GM18868 (cell line): ENCODE results near the gene TMEM267.
"Not testable (repeated sequence)": the region's sequence is repeated elsewhere in the genome, so short reads cannot be mapped to it uniquely, and the experiment has no call there.

ENCODE experiments used
- ATAC-seq: cut with Tn5 transposase; IDR thresholded peaks from one replicate; pipeline ENCODE4 v1.9.1; 2021; ENCODE audit warnings: mild to moderate bottlenecking, moderate library complexity; ENCODE audit not compliant: unreplicated experiment

TMEM267 gene

GRCh38 chr5:43483298-43484105 lies at the start of gene TMEM267:
TMEM267 (minus strand) TSS chr5:43483865; CDS start chr5:43453969, 29,896 bp downstream.
- ATAC-seq = peak; percentile 91

- ATAC-seq = no peak
Measured at GRCh38 chr5:43530648-43531047, 47.0 kb upstream of the TMEM267 start.

- no peak for ATAC-seq
Measured at GRCh38 chr5:43523662-43524072, 40.0 kb upstream of the TMEM267 start.

DNA sequence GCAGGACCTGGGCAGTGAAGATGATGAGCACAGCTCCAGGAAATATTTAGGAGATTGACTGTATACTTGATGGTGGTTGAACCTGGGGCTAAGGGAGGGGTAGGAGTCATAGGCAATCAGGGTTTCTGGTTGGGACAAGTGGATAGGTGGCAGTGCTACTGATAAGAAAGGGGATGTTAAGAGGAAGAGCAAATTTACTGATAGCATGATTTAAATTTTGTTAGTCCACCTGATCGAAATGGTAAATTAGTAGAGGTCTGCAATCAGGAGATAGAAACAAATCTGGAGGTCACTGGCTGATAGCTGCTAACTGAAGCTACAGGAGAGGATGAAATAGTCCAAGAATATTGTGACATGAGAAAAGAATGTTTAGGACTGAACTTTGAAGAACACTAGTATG lies 37.0 kb upstream of the TMEM267 start:
- ATAC-seq = no peak

DNA sequence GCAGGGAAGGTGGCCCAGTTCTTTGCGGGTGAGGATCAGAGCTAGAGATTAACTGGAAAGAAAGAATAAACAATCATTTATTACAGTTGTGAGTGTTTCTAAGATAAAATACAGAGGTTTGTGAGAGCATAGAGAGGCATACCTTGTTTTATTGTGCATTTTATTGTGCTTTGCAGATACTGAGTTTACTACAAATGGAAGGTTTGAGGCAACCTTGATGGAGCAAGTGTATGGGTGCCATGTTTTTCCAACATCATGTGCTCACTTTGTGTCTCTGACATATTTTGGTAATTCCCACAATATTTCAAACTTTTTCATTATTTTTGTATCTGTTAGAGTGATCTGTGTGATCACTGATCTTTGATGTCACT lies 32.0 kb upstream of the TMEM267 start:
- ATAC-seq = no peak

DNA sequence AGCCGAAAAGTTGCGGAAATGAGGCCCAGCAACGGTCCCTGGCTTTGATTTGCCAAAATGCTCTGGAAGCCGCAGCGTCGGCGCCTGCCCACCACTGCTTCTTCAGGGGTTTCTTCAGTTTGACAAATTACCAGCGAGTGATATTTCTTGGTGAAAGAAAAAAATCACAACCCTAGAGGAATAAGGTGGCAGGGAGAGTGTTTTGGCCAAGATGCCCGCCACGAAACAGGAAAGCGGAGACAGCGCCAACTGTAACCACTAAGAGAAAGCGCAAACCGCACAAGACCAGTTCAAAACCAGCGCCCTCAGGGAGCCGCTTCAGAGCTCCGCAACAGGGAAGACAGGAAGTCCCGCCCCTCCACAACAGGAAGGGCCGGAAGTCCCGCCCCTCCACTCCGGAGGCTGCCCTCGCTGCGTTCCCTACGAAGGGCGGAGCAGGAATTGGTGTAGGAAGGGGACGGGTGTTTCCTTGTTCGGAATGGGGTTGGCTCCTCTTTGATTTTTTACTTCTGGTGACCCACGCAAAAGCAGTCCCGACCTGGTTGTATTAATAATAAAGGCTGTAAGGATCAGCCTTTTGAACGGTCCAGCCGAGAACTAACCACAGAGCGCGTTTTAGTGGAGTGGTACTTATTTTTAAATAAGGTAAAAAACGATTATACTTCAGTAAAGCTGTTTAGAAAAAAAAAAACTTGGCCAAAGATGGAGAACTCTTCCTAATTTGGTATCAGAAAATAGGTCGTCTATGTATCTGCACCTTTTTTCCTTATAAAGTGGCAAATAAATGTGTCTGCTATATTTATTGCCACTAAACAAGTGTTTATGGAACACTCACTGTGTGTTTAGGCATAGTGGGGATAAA lies 31.4 kb upstream of the TMEM267 start, which contains the start of gene C5orf34:
TSS of gene C5orf34 (minus strand) at position 333 of the 862 bp plus-strand sequence. CDS start 5,809 bp downstream, outside the sequence.
- ATAC-seq = peak; percentile 99

DNA sequence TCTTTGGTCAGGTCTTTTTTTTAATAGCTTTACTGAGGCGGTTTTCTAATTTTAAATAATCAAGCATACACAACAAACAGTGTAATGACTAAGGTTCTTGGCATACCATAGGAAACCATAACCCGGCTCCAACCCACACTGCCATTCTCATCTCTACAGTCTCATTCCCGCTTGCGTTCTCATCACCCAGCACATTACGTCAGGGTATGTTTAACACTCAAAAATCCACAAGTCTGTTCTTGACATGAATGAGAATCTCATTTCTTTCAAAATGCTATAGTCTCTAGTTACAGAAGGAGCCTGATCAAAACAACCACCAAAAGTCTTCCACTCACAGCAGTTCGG lies 30.8 kb upstream of the TMEM267 start:
- peak; percentile 31 for ATAC-seq

GRCh38 chr5:43514025-43514424 lies 30.4 kb upstream of the TMEM267 start:
- no peak for ATAC-seq

DNA sequence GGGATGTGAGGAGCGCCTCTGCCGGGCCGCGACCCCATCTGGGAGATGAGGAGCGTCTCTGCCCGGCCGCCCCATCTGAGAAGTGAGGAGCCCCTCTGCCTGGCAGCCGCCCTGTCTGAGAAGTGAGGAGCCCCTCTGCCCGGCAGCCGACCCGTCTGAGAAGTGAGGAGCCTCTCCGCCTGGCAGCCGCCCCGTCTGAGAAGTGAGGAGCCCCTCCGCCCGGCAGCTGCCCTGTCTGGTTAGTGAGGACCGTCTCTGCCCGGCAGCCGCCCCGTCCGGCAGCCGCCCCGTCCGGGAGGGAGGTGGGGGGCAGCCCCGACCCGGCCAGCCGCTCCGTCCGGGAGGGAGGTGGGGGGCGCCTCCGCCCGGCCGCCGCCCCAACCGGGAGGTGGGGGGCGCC lies 27.4 kb upstream of the TMEM267 start:
- not testable (repeated sequence) for ATAC-seq

DNA sequence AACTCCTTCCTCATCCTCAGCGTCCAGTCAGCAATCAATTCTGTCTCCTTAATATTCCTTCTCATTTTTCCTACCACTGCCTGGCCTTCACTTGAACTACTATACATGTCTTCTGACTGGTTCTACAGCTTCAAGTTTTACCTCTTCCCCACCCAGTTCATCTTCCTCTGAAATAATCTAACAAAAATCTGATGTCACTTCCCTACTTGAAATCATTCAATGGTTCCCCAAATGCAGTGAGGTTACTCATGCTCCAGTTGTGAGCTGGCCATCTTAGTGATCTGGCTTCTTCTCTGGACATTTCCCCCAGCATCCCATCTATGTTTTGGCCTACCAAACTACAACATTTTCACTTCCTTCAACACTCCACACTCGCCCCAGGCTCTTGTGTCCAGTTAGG lies 14.9 kb upstream of the TMEM267 start:
- no peak for ATAC-seq

- no peak for ATAC-seq
Measured at GRCh38 chr5:43497311-43498104, 13.8 kb upstream of the TMEM267 start.

DNA sequence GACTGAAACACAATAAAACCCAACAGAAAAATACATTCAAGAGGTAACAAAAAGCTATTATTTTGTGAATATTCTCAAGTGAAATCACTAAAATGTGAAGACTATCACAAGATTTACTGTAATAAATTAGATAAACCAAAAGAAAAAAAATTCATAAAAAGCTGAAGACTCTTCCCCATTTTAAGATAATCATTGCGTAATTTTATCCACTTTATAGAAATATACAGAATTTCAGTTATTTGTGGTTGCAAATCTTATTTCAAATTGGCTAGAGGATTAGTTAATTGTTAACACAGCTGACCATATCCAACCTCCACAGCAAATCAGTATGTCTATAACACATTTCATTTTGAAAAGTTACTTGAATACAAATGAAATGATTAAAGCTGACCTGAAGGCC lies 7.7 kb upstream of the TMEM267 start:
- no peak for ATAC-seq

DNA sequence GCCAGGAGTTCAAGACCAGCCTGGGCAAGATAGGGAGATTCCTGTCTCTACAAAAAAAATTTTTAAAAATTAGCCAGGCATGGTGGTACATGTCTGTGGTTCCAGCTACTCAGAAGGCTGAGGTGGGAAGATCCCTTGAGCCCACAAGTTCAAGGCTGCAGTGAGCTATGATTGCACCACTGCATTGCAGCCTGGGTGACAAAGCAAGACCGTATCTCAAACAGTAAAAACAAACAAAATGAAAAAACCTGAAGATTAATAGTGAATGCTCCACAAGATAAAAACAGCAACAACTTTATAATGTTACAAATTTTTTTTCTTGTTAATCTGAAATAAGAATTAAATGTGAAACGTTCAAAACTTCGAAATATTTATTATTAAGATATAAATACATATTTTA lies 2.7 kb upstream of the TMEM267 start:
- ATAC-seq = no peak

DNA sequence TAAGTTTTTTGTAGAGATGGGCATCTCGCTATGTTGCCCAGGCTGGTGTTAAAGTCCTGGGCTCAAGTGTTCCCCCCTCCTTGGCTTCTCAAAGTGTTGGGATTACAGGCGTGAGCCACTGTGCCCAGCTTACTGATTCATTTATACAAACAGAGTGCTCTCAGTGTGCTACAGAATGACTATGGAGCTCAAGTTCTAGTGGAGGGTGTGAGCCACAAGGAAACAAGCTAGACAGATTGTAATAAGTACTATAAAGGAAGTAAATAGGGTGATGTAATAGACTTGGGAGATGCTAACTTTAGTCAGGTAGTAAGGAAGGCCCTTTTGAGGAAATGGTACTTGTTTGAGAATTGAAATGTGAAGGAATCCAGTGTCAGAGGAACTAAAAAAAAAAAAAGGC lies 1.7 kb upstream of the TMEM267 start:
- no peak for ATAC-seq

DNA sequence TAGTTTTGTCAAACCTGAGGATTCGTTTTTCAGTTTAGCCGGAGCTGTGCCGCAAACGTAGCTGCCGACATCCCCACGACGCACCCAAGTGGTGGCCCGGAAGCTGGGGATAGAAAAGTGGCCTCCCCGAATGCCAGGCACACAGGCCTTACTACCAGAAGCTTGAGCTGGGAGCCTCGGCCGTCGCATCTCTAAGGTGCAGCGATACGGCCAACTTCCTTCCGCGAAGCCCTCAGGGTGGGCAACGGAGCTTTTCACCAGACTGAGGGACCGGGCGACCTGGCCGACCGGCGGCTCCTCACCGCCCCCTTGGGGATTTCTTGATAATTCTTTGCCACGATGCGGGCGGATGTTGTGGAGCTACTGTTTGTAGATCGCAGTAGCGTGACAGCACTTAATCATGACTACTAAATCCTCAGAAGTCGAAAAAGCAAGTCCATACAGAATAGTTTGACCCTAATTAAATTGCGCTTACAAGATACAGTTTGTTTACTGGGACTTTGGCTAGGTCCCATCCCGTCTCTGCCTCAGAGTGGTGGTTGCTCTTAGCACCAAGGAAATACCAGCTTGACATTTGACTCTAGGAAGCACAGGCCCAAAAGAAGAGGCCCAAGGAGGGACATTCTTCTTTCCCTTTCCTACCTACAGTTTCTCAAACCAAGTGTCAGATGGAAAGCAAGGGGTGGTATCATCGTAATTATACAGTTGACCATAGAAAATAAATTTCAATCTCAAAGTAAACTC lies 613 bp upstream of the TMEM267 start:
- peak; percentile 74 for ATAC-seq

DNA sequence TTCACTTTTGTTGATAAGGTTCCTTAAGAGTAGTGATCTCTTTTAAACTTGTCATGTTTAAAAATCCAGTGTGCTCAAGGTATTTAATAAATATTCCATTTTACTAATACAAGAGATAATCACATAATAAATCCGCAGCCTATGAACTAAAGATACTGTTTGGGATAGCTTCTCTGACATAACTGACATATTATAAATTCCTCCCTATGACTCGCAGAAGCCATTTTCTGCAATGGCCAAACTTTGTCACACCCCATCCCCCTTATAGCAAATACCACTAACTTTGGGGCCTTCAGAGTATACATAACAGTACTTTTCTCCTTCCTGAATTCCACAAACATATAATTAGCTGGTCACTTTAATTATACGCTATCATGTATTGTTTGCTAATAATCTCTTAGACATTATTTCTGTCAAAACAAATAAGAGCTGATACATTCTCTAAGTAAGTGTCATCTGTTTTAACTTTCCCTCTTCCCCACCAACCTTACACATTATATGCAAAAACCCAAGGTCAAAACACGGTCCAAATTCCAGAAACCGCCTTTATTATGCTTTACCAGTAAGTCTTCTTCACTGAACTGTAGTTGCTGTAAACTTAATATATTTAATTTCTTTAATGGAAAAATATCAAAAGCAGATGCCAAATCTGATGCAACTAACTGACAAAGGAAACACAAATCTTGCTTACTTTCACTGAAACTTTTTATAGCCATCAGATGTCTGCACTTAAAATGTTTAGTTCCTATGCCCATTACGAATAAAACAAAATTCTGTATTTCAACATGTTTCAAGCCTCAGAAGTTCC lies 971 bp downstream of the TMEM267 start:
- no peak for ATAC-seq

DNA sequence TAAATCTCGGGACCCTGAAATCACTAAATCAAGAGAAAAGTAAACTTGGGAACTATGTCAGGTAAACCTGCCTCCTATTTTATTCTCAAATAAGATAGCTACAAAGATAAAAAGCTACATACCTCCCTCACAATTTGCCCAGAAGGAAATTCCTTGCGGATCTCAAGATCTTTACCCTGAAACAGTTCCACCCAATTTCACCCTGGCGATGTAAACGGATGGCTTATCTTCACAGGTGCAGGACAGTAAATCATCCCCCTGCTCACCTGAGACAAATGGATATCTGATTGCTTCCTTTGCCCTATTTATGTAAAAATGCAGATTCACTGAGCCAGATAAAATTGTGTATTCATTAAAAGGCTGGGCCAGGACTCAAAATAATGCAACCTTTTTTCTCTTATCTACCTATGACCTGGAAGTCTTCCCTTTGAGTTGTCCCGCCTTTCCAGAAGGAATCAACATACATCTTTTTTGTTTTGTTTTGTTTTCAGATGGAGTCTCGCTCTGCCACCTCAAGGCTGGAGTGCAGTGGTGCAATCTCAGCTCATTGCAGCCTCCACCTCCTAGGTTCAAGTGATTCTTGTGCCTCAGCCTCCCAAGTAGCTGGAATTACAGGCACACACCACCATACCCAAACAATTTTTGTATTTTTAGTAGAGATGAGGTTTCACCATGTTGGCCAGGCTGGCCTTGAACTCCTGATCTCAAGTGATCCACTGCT lies 13.8 kb downstream of the TMEM267 start:
- ATAC-seq = no peak

GRCh38 chr5:43467100-43467499 lies 16.6 kb downstream of the TMEM267 start:
- ATAC-seq = no peak

GRCh38 chr5:43465455-43465854 lies 18.2 kb downstream of the TMEM267 start:
- ATAC-seq = not testable (repeated sequence)
